ENCODE data around the gene PEAR1.

GRCh38 chr1:156939786-156940334, 46.3 kb downstream of the PEAR1 start:
- no peak for TF ChIP-seq POLR2A (IDR thresholded peaks at IDR 0.05; ENCODE audit: low read length)
- TF ChIP-seq CTCF (IDR thresholded peaks at IDR 0.05): no peak
- no peak for TF ChIP-seq SREBF2 (IDR thresholded peaks at IDR 0.05)
- TF ChIP-seq, protein P1, sequence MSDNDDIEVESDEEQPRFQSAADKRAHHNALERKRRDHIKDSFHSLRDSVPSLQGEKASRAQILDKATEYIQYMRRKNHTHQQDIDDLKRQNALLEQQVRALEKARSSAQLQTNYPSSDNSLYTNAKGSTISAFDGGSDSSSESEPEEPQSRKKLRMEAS (IDR thresholded peaks at IDR 0.05): no peak
- no peak for TF ChIP-seq MYC (IDR thresholded peaks at IDR 0.05; ENCODE audit: borderline replicate concordance, low read length)
- TF ChIP-seq ZFP36 (IDR thresholded peaks at IDR 0.05; ENCODE audit: borderline replicate concordance, partially characterized antibody): no peak
- TF ChIP-seq RCOR1 (IDR thresholded peaks at IDR 0.05; ENCODE audit: low read depth, low read length): no peak
- no peak for TF ChIP-seq ELK1 (IDR thresholded peaks at IDR 0.05; ENCODE audit: low read depth, low read length)
- TF ChIP-seq NR3C1 (IDR thresholded peaks at IDR 0.05): no peak
- TF ChIP-seq BCL3 (IDR thresholded peaks at IDR 0.05): no peak
- no peak for TF ChIP-seq CBX8 (IDR thresholded peaks at IDR 0.05)
- no peak for TF ChIP-seq RAD21 (conservative IDR thresholded peaks at IDR 0.05 in 1 of 2, IDR thresholded peaks at IDR 0.05 in 1 of 2)
- no peak for TF ChIP-seq REST (IDR thresholded peaks at IDR 0.05)
- TF ChIP-seq MAFK (IDR thresholded peaks at IDR 0.05; ENCODE audit: partially characterized antibody): no peak

Measured in A549 (cell line).